ENCODE results near the gene TMEM120B.

DNA sequence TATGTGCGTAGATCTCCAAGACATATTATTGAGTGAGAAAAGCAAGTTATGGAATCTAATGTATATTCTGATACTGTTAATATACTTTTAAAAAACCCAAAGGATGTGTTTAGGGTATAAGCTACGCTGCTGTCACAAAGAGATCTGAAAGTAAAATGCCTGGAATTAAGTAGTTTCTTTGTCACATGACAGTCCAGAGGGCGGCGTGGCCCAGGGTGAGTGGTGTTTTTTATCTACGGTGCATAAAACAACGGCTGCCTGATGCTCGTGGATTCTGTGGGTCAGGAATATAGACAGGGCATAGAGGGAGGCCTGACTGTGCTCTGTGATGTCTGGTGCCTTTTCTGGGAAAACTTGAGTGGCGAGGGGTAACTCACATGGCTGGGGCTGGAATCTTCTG lies 21.3 kb downstream of the TMEM120B start:
- TF ChIP-seq EZH2 (IDR thresholded peaks at IDR 0.05; ENCODE audit: insufficient read depth, poor library complexity, severe bottlenecking) (no peak), EZH2phosphoT487 (IDR thresholded peaks at IDR 0.05; ENCODE audit: insufficient read depth, low read depth) (no peak)
